DOHH2 (cell line): Measurements from ENCODE around the gene RBM47.

Experiments used
- H3F3A ChIP-seq: fragments of 200-600 bp; sonication (generic), shearing (Covaris generic); 2 replicates; pipeline ENCODE4 v1.6.0; 2016; ENCODE audit warnings: antibody characterized with exemption, mild to moderate bottlenecking; ENCODE audit not compliant: control insufficient read depth, insufficient read depth
- H3K27ac ChIP-seq: fragments of 200-600 bp; sonication (generic); 2 replicates; pipeline ENCODE4 v1.5.1; 2014; ENCODE audit warnings: low read depth, mild to moderate bottlenecking, low read length, moderate library complexity
- H3K27me3 ChIP-seq: fragments of 200-600 bp; sonication (generic); 2 replicates; pipeline ENCODE4 v1.6.1; 2014; ENCODE audit warnings: mild to moderate bottlenecking, low read length, mixed read lengths; ENCODE audit not compliant: control insufficient read depth
- H3K36me3 ChIP-seq: fragments of 200-600 bp; sonication (generic); 2 replicates; pipeline ENCODE4 v1.6.1; 2014; ENCODE audit warnings: mild to moderate bottlenecking, low read length, moderate library complexity, mixed read lengths; ENCODE audit not compliant: control insufficient read depth
- H3K4me1 ChIP-seq: fragments of 200-600 bp; sonication (generic); 2 replicates; pipeline ENCODE4 v1.6.1; 2014; ENCODE audit warnings: mild to moderate bottlenecking, low read length, mixed read lengths; ENCODE audit not compliant: control insufficient read depth
- H3K4me2 ChIP-seq: fragments of 200-600 bp; sonication (generic); 2 replicates; pipeline ENCODE4 v1.6.0; 2014; ENCODE audit warnings: mild to moderate bottlenecking, low read length, moderate library complexity
- H3K4me3 ChIP-seq: fragments of 200-600 bp; sonication (generic); 2 replicates; pipeline ENCODE4 v1.5.1; 2014; ENCODE audit warnings: mild to moderate bottlenecking, low read length, mixed read lengths
- H3K79me2 ChIP-seq: fragments of 200-600 bp; sonication (generic); 2 replicates; pipeline ENCODE4 v1.6.1; 2014; ENCODE audit warnings: mild to moderate bottlenecking, low read length, mixed read lengths; ENCODE audit not compliant: control insufficient read depth
- H3K9me2 ChIP-seq: fragments of 200-600 bp; sonication (generic); replicated peaks from 2 replicates; pipeline ENCODE4 v1.6.1; 2014; ENCODE audit warnings: mild to moderate bottlenecking, low read length, mixed read lengths; ENCODE audit not compliant: control insufficient read depth
- H3K9me3 ChIP-seq: fragments of 200-600 bp; sonication (generic); 2 replicates; pipeline ENCODE4 v1.6.1; 2014; ENCODE audit warnings: antibody characterized with exemption, low read length, mixed read lengths; ENCODE audit not compliant: control insufficient read depth, insufficient read depth
- H4K20me1 ChIP-seq: fragments of 200-600 bp; sonication (generic); 2 replicates; pipeline ENCODE4 v1.6.0; 2014; ENCODE audit warnings: low read depth, mild to moderate bottlenecking, antibody characterized with exemption, low read length, moderate library complexity; ENCODE audit not compliant: control insufficient read depth, insufficient read depth
- EZH2phosphoT487 ChIP-seq: fragments of 200-600 bp; sonication (generic); IDR thresholded peaks from 2 replicates; pipeline ENCODE4 v1.6.1; 2017; ENCODE audit warnings: borderline replicate concordance, mild to moderate bottlenecking, antibody characterized with exemption, low read length, moderate library complexity, mixed read lengths
- TF ChIP-seq, protein P1 (sequence below): fragments of 200-600 bp; sonication (generic); IDR thresholded peaks from one replicate; pipeline ENCODE4 v1.5.1; 2014; ENCODE audit warnings: antibody characterized with exemption, mild to moderate bottlenecking, low read depth, low read length; ENCODE audit not compliant: poor library complexity, severe bottlenecking

RBM47 gene

DNA sequence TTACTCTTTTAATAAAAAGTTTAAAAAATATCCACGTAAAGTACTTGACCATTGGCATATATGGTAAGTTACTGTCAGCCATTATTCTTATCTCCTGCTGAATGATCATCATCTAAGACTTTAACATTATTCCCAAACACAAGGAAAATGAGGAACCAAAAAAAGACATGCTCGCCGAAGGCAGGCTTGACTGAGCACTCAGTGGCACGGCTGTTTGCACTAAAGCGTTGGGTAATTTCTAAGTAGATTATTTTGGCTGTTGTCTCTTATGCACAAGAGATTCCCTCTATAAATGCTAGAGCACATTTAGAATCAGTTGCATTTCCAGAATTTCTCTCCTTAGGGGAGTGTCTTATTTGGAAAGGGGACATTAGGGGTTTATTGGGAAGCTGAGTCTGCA lies 211.7 kb downstream of the RBM47 start:
- no peak for TF ChIP-seq EZH2phosphoT487
- TF ChIP-seq, protein P1, sequence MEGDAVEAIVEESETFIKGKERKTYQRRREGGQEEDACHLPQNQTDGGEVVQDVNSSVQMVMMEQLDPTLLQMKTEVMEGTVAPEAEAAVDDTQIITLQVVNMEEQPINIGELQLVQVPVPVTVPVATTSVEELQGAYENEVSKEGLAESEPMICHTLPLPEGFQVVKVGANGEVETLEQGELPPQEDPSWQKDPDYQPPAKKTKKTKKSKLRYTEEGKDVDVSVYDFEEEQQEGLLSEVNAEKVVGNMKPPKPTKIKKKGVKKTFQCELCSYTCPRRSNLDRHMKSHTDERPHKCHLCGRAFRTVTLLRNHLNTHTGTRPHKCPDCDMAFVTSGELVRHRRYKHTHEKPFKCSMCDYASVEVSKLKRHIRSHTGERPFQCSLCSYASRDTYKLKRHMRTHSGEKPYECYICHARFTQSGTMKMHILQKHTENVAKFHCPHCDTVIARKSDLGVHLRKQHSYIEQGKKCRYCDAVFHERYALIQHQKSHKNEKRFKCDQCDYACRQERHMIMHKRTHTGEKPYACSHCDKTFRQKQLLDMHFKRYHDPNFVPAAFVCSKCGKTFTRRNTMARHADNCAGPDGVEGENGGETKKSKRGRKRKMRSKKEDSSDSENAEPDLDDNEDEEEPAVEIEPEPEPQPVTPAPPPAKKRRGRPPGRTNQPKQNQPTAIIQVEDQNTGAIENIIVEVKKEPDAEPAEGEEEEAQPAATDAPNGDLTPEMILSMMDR = no peak
- no peaks in the 10 kb centered on the region for H3K9me2 ChIP-seq
- H3F3A ChIP-seq = no peaks in the 10 kb centered on the region
- no peaks in the 10 kb centered on the region for H3K79me2 ChIP-seq
- H3K36me3 ChIP-seq = no peaks in the 10 kb centered on the region
- H3K27ac ChIP-seq = no peak overlapping the region
- H3K4me1 ChIP-seq = no peaks in the 10 kb centered on the region
- no peaks in the 10 kb centered on the region for H4K20me1 ChIP-seq
- H3K4me3 ChIP-seq = no peak overlapping the region
- H3K27me3 ChIP-seq = no peaks in the 10 kb centered on the region
- H3K4me2 ChIP-seq = no peak overlapping the region
- H3K9me3 ChIP-seq = no peaks in the 10 kb centered on the region; the same call in 1 of the 2 replicates

DNA sequence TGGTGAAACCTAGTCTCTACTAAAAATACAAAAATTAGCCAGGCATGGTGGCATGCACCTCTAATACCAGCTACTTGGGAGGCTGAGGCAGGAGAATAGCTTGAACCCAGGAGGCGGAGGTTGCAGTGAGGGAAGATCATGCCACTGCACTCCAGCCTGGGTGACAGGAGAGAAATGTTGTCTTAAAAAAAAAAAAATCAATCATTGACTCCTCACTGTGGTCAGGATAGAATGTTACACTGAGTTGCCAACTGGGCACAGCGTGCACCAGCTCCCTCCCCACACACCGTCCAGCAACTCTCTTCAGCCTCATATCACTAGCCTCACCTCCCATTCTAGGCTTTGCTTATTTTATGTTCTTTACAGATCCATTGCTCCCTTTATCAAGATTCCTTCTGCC lies 215.0 kb downstream of the RBM47 start:
- Histone ChIP-seq H3K9me2 (no peaks in the 10 kb centered on the region), H3K4me1 (no peaks in the 10 kb centered on the region), H3K27ac (no peak overlapping the region), H3K79me2 (no peaks in the 10 kb centered on the region), H3K4me3 (no peak overlapping the region), H3K27me3 (no peaks in the 10 kb centered on the region), H3K36me3 (no peaks in the 10 kb centered on the region), H4K20me1 (no peaks in the 10 kb centered on the region), H3K4me2 (no peak overlapping the region), H3K9me3 (no peaks in the 10 kb centered on the region; the same call in 1 of the 2 replicates), H3F3A (no peaks in the 10 kb centered on the region)
- no peak for TF ChIP-seq EZH2phosphoT487
- TF ChIP-seq, protein P1 = no peak

DNA sequence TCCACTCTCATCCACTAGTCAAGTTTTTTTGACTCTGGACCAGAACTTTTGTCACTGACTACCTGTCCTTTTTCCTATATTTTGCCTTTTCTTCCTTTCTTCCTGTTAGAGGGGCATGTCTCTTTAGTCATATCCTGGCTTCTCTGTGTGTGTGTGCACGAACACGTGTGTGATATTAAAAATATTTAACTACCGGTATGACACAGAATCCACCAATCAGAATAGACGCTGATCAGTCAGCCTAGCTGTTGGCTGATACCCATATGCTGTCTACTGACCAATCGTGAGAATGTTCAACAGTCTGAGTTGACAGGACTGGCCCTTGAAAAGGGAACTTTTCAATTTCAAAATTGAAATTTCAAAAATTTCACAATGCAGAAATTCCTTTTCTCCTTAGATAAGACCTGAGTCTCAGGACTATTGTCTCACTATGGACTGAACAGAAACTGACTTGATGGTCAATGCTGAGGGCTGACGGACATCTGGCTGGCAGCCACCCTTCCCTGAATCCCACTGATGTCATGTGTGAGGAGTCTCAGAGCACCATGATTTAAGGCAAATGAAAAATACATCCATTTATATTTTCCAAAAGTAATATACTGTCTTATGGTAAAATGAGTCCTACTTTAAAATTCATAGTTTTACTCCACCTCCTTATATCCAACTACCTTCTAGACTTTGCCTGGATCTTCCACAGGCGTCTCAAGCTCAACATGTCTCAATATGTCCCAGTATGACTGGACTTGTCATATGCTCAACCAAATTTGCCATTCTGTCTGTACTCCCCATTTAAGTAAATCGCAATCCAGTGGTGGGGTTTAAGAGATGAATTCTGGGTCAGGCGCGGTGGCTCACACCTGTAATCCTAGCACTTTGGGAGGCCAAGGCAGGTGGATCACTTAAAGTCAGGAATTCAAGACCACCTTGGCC lies 216.5 kb downstream of the RBM47 start:
- Histone ChIP-seq H4K20me1 (no peaks in the 10 kb centered on the region), H3K9me3 (no peaks in the 10 kb centered on the region), H3K79me2 (no peaks in the 10 kb centered on the region), H3F3A (no peaks in the 10 kb centered on the region), H3K4me3 (no peak overlapping the region), H3K4me1 (no peaks in the 10 kb centered on the region), H3K4me2 (no peak overlapping the region), H3K27me3 (no peaks in the 10 kb centered on the region), H3K9me2 (no peaks in the 10 kb centered on the region), H3K27ac (no peak overlapping the region), H3K36me3 (no peaks in the 10 kb centered on the region)
- TF ChIP-seq, protein P1 = no peak
- TF ChIP-seq EZH2phosphoT487 = no peak
